DND-41 (cell line): ENCODE results near the gene EPHA1.

Experiments
- EZH2 ChIP-seq: IDR thresholded peaks from 3 replicates; pipeline ENCODE4 v1.6.1; 2012; ENCODE audit warnings: borderline replicate concordance, low read depth, mild to moderate bottlenecking, moderate library complexity, low read length, inconsistent platforms; ENCODE audit not compliant: severe bottlenecking
- TF ChIP-seq, protein P1 (sequence below): IDR thresholded peaks from 2 replicates; pipeline ENCODE4 v1.5.1; 2012; ENCODE audit warnings: borderline replicate concordance, low read length, moderate library complexity, mild to moderate bottlenecking; ENCODE audit not compliant: poor library complexity, severe bottlenecking; ENCODE audit errors: extremely low read depth

DNA sequence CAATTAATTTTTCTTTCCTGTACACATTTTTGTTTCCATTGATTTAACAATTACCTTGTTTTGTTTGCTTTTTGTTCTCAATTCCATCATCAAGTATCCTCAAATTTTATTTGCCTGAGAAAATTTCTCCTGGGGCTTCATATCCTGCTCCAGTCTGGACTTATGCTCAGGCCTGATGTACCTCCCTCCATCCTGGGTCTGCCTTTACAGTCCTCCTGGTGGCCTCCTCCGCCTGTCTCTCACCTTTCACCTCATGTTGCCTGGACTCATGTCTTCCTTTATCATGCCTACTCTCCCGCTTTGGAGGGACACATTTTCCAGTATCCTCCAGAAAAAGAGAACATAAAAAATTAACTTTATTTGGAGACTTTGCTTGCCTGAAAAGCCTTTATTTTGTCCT is 22.5 kb upstream of the EPHA1 start:
- TF ChIP-seq, protein P1, sequence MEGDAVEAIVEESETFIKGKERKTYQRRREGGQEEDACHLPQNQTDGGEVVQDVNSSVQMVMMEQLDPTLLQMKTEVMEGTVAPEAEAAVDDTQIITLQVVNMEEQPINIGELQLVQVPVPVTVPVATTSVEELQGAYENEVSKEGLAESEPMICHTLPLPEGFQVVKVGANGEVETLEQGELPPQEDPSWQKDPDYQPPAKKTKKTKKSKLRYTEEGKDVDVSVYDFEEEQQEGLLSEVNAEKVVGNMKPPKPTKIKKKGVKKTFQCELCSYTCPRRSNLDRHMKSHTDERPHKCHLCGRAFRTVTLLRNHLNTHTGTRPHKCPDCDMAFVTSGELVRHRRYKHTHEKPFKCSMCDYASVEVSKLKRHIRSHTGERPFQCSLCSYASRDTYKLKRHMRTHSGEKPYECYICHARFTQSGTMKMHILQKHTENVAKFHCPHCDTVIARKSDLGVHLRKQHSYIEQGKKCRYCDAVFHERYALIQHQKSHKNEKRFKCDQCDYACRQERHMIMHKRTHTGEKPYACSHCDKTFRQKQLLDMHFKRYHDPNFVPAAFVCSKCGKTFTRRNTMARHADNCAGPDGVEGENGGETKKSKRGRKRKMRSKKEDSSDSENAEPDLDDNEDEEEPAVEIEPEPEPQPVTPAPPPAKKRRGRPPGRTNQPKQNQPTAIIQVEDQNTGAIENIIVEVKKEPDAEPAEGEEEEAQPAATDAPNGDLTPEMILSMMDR = no peak
- TF ChIP-seq EZH2 = no peak
